Measurements from ENCODE around the gene PPIAL4G.
"Not testable (repeated sequence)": the region's sequence is repeated elsewhere in the genome, so short reads cannot be mapped to it uniquely, and the experiment has no call there.

Gene PPIAL4G

GRCh38 chr1:148458901-148459581 lies 24.1 kb downstream of the PPIAL4G start:
- Histone ChIP-seq H3K27ac (peak overlapping the region; percentile 65), H3K4me3 (peak overlapping the region; percentile 68), H3K9ac (peak overlapping the region; percentile 67), H3K4me2 (peak overlapping the region; percentile 19; the same call in 1 of the 2 replicates)
- not testable (repeated sequence) for H3K9me3 ChIP-seq, H3K27me3 ChIP-seq, H3K36me3 ChIP-seq, H4K20me1 ChIP-seq, H3K4me1 ChIP-seq

GRCh38 chr1:148458398-148458797 lies 24.7 kb downstream of the PPIAL4G start:
- H3K4me1 ChIP-seq, H3K9me3 ChIP-seq, H3K36me3 ChIP-seq, H3K27me3 ChIP-seq, H4K20me1 ChIP-seq: not testable (repeated sequence)
- peak overlapping the region; percentile 68 for H3K4me3 ChIP-seq
- 0 out of 2 replicates have a peak overlapping the region, but pooled peaks have one; percentile 53 for H3K9ac ChIP-seq
- H3K4me2 ChIP-seq = peak overlapping the region; percentile 36; the same call in 1 of the 2 replicates
- peak overlapping the region; percentile 65; the same call in 1 of the 2 replicates for H3K27ac ChIP-seq

- H3K4me2 ChIP-seq, H3K27ac ChIP-seq, H3K4me1 ChIP-seq, H3K27me3 ChIP-seq, H4K20me1 ChIP-seq, H3K9ac ChIP-seq, H3K36me3 ChIP-seq, H3K9me3 ChIP-seq, H3K4me3 ChIP-seq: not testable (repeated sequence)
Observed at GRCh38 chr1:148452845-148453244, 30.3 kb downstream of the PPIAL4G start.

- not testable (repeated sequence) for H3K4me3 ChIP-seq, H3K27me3 ChIP-seq, H3K9me3 ChIP-seq, H3K36me3 ChIP-seq, H3K4me2 ChIP-seq, H3K4me1 ChIP-seq, H3K9ac ChIP-seq, H3K27ac ChIP-seq
- H4K20me1 ChIP-seq = peaks cover 15% of the 10 kb centered on the region; the same call in 1 of the 2 replicates
Observed at GRCh38 chr1:148439654-148440325, 43.3 kb downstream of the PPIAL4G start.

GRCh38 chr1:148435406-148435805 lies 47.7 kb downstream of the PPIAL4G start:
- H3K4me3 ChIP-seq = no peak overlapping the region
- H3K36me3 ChIP-seq = peaks cover 23% of the 10 kb centered on the region
- no peak overlapping the region for H3K27ac ChIP-seq
- H3K27me3 ChIP-seq = no peaks in the 10 kb centered on the region
- TF ChIP-seq Cebpa-rat (IDR thresholded peaks at IDR 0.05) = no peak
- H3K9ac ChIP-seq = no peak overlapping the region
- peaks cover 7% of the 10 kb centered on the region for H3K9me3 ChIP-seq
- H3K4me2 ChIP-seq = no peak overlapping the region
- H3K4me1 ChIP-seq = no peaks in the 10 kb centered on the region
- peaks cover 15% of the 10 kb centered on the region; the same call in 1 of the 2 replicates for H4K20me1 ChIP-seq

GRCh38 chr1:148434832-148435231 lies 48.3 kb downstream of the PPIAL4G start:
- Histone ChIP-seq H4K20me1 (peaks cover 14% of the 10 kb centered on the region; the same call in 1 of the 2 replicates), H3K4me1 (no peaks in the 10 kb centered on the region), H3K4me2 (no peak overlapping the region), H3K36me3 (peaks cover 23% of the 10 kb centered on the region), H3K9me3 (peaks cover 3% of the 10 kb centered on the region), H3K27me3 (no peaks in the 10 kb centered on the region), H3K27ac (no peak overlapping the region), H3K9ac (no peak overlapping the region), H3K4me3 (no peak overlapping the region)
- TF ChIP-seq Cebpa-rat (IDR thresholded peaks at IDR 0.05) = no peak

GRCh38 chr1:148432916-148433317 lies 50.2 kb downstream of the PPIAL4G start:
- not testable (repeated sequence) for H4K20me1 ChIP-seq, H3K4me3 ChIP-seq, H3K27ac ChIP-seq, H3K4me2 ChIP-seq, H3K4me1 ChIP-seq, H3K9me3 ChIP-seq, H3K9ac ChIP-seq, H3K27me3 ChIP-seq
- peaks cover 32% of the 10 kb centered on the region for H3K36me3 ChIP-seq
